ENCODE data around the gene SPEN. TPM values are rescaled to one million over a fixed set of nuclear protein-coding genes. Genes with fewer than 3 reads are reported as not detected.

SPEN gene
- total and polyA plus RNA-seq, 10 of the 15 experiments (the other 5 are each of a cell fraction or from before 2014, with no cell fraction given): 5.2 to 58.7 (median 20.1) TPM

- BruUV-seq (replicated peaks): no TSS peak
- peaks cover 2 to 12% of the 10 kb centered on the region in 2 experiments; a peak in 2 of 4 replicates for H3K36me3 ChIP-seq (ENCODE audit: control insufficient read depth in 2 of 2, insufficient read depth in 2 of 2, low read length in 1 of 2)
- DNase-seq (ENCODE audit: low read depth, low spot score) (no peak), ATAC-seq (no peak), FAIRE-seq (no peak)
- H3K79me2 ChIP-seq (ENCODE audit: control insufficient read depth, insufficient read depth, low read length): peaks cover 74% of the 10 kb centered on the region
- H3K27me3 ChIP-seq (replicated peaks in 1 of 2; ENCODE audit: control insufficient read depth in 2 of 2, insufficient read depth in 2 of 2, low read length in 1 of 2): no peaks in the 10 kb centered on the region
- 97% methylated on average over 12 of the region's 12 CpGs for WGBS (ENCODE audit: insufficient coverage, insufficient replicate concordance, low lambda C conversion rate, missing lambda C conversion rate)
- ChIA-PET SMC1A (ENCODE audit: uncharacterized antibody, unreplicated experiment) (interaction anchor here (0.6 to 1.9 kb wide), 12 partner anchors 10 to 305 kb away, joined by 3 to 8 read pairs (median 3); no protein-coding TSS in a partner anchor), CTCF (interaction anchor here (0.7 to 1.7 kb wide), 3 partner anchors 9 to 84 kb away, joined by 3 to 5 read pairs (median 3); no protein-coding TSS in a partner anchor), POLR2A (interaction anchor here (0.5 to 1.4 kb wide), 5 partner anchors 8 to 24 kb away, joined by 3 to 12 read pairs (median 3); no protein-coding TSS in a partner anchor), RAD21 (ENCODE audit: unreplicated experiment) (interaction anchor here (1.1 to 1.8 kb wide), 3 partner anchors 10 to 17 kb away, joined by 3 to 4 read pairs (median 3); no protein-coding TSS in a partner anchor)
- H3K9ac ChIP-seq (ENCODE audit: control insufficient read depth, insufficient read depth, low read length): no peak overlapping the region
- intact Hi-C loops (cut with micrococcal nuclease; ENCODE audit: unreplicated experiment): no loop called here
- no peak for TF ChIP-seq RBBP5 (conservative IDR thresholded peaks at IDR 0.05)
- TF ChIP-seq, protein P1, sequence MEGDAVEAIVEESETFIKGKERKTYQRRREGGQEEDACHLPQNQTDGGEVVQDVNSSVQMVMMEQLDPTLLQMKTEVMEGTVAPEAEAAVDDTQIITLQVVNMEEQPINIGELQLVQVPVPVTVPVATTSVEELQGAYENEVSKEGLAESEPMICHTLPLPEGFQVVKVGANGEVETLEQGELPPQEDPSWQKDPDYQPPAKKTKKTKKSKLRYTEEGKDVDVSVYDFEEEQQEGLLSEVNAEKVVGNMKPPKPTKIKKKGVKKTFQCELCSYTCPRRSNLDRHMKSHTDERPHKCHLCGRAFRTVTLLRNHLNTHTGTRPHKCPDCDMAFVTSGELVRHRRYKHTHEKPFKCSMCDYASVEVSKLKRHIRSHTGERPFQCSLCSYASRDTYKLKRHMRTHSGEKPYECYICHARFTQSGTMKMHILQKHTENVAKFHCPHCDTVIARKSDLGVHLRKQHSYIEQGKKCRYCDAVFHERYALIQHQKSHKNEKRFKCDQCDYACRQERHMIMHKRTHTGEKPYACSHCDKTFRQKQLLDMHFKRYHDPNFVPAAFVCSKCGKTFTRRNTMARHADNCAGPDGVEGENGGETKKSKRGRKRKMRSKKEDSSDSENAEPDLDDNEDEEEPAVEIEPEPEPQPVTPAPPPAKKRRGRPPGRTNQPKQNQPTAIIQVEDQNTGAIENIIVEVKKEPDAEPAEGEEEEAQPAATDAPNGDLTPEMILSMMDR (IDR thresholded peaks at IDR 0.05 in 2 of 3, conservative IDR thresholded peaks at IDR 0.05 in 1 of 3; ENCODE audit: control insufficient read depth in 2 of 3, extremely low read depth in 1 of 3, insufficient read depth in 1 of 3, low read depth in 3 of 3, low read length in 3 of 3): peak in 1 of 3 experiments; percentile 8; a peak in 1 of 6 replicates
- no peak overlapping the region for H3K4me2 ChIP-seq (ENCODE audit: control insufficient read depth, insufficient read depth)
- H2AFZ ChIP-seq (ENCODE audit: control insufficient read depth, low read depth, low read length): no peak overlapping the region
- no peaks in the 10 kb centered on the region for H3K9me3 ChIP-seq (replicated peaks; ENCODE audit: control insufficient read depth, insufficient read depth, low read length)
- no peak overlapping the region for H3K4me3 ChIP-seq
- H4K20me1 ChIP-seq (ENCODE audit: control insufficient read depth, insufficient read depth): 0 out of 2 replicates have a peak, but pooled peaks cover 8% of the 10 kb centered on the region
- in situ Hi-C loops (cut with MboI): no loop called here
- no peak overlapping the region for H3K27ac ChIP-seq (ENCODE audit: control insufficient read depth, insufficient read depth)
- no peaks in the 10 kb centered on the region for H3K4me1 ChIP-seq (ENCODE audit: control insufficient read depth, insufficient read depth, low read length)
Measured at GRCh38 chr1:15876357-15877055, 29.0 kb downstream of the SPEN start.
